Fibroblast of lung (primary cell): ENCODE results near the gene NDUFA11.

Source experiments
- EZH2 ChIP-seq: IDR thresholded peaks from 2 replicates; pipeline ENCODE4 v1.5.1; 2012; ENCODE audit warnings: low read length, control low read depth, mild to moderate bottlenecking; ENCODE audit errors: missing control alignments
- TF ChIP-seq, protein P1 (sequence below), 2 donors: IDR thresholded peaks in 1 of 2; conservative IDR thresholded peaks in 1 of 2; 1 replicate in 1 of 2; 2 replicates in 1 of 2; pipeline ENCODE4 v1.5.1; 2011 to 2012; ENCODE audit warnings: low read length in 2 of 2, control low read depth in 1 of 2, inconsistent platforms in 1 of 2, low read depth in 1 of 2, mild to moderate bottlenecking in 1 of 2

DNA sequence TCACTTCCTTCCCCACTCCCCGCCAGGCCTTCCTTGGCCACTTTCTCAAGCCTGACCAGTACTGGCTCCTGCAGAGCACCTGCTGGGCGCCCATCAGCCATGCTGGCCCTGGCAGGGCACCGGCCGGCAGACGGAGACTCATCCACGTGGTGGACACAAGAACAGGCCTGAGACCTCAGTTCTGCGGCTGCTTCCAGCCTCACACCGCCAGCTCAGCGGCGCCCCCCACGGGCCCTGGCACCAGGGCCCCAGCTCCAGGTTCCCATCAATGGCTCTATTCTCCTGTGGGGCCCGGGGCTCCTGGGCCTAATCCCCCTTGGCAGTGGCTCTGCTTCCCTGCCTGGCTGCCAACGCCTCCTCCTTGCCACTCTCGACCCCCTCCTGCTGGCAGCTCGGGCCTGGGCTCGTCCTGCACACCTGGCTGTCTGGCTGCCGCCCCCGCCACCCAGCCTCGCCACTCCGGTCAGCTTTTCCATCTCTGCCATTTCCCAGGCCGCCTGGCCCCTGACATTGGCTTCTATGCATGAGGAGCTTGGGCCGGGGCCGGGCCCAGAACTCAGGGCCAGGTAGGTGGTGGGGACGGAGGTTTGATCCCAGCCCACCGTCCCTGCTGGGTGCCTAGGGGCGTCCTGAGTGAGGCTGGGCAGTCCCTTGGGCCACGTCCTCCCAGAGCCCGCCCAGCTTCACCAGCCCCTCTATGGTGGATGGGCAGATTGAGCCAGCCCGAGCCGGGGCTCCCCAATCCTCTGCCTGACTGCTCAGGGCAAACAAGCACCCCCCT is 6.2 kb downstream of the NDUFA11 start:
- TF ChIP-seq, protein P1, sequence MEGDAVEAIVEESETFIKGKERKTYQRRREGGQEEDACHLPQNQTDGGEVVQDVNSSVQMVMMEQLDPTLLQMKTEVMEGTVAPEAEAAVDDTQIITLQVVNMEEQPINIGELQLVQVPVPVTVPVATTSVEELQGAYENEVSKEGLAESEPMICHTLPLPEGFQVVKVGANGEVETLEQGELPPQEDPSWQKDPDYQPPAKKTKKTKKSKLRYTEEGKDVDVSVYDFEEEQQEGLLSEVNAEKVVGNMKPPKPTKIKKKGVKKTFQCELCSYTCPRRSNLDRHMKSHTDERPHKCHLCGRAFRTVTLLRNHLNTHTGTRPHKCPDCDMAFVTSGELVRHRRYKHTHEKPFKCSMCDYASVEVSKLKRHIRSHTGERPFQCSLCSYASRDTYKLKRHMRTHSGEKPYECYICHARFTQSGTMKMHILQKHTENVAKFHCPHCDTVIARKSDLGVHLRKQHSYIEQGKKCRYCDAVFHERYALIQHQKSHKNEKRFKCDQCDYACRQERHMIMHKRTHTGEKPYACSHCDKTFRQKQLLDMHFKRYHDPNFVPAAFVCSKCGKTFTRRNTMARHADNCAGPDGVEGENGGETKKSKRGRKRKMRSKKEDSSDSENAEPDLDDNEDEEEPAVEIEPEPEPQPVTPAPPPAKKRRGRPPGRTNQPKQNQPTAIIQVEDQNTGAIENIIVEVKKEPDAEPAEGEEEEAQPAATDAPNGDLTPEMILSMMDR (conservative IDR thresholded peaks at IDR 0.05 in 1 of 2, IDR thresholded peaks at IDR 0.05 in 1 of 2; ENCODE audit: low read depth in 1 of 2, low read length in 2 of 2), result no peak
- no peak for TF ChIP-seq EZH2
